Stimulated activated CD8-positive, alpha-beta memory T cell treated with anti-CD3 and anti-CD28 coated beads, Interleukin-12 subunit alpha, Interleukin-12 subunit beta, amount 100 ng/mL, for 24 hours (primary cell): ENCODE measurements around the gene ODC1.

Source experiments
- DNase-seq: peaks from one replicate; pipeline ENCODE4 v3.0.0-alpha.2; 2020; ENCODE audit errors: extremely low read depth

The ODC1 gene

DNA sequence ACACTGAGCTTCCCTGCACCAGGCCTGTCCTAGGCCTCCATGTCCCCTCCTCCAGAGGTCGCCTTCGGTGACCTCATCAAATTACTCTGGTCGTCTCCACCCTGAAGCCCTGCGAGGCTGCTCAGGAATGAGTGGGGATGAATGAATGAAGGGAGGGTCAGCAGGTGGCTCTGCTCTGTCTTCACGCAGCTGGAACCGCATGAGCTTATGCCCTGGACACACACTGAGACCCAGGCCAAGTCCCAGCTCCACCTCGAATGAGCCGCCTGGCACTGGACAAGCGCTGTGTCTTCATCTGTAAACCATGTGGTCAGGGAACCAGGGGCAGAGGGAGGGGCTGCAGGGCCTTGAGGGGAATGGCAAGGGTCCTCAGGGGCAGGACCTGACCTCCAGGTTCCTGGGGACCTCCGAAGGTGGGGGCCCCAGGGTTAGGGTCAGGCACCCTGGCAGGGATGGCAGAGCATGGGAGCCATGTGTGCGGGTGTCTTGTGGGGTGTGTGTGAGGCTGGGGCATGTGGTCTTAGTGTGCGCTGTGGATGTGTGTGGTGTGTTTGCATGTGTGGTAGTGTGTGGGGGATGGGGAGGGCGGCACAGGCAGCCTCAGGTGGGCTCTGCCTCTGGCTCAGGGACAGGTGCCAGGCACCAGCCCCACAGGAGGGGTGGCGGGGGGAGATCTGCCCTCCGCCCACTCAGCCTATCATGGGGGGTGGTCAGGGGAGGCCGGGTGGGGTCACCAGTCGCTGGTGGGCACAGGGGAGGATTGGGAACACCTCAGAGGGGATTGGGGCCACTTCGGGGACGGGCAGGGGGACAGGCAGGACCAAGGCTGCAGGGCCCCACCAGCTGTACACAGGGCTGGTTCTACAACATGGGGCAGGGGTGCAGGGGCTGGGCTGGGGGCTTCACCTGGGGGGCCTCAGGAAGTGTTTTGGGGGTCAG is 13.9 kb downstream of the ODC1 start:
- DNase-seq: no peak

DNA sequence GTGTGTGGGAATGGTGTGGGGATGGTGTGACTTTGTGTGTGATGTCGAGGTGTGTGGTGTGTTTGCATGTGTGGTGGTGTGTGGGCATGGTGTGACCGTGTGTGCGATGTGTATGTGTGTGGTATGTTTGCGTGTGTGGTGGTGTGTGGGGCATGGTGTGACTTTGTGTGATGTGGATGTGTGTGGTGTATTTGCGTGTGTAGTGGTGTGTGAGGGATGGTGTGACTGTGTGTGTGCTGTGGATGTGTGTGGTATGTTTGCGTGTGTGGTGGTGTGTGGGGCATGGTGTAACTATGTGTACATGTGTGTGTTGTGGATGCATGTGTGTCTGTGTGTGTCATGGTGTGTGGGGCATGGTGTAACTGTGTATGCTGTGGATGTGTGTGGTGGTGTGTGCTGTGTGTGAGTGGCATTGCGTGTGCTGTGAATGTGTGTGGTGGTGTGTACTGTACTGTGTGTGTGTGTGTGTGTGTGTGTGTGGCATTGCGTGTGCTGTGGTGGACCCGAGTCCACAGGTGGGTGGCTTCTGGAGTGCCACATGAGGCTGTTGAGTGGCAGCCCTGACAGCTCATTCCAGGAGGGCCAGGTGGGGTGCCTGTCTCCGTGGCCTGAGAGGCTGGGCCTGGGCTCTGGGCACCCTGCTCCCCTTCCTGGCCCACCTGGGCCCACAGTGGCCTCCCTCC is 14.7 kb downstream of the ODC1 start:
- no peak for DNase-seq

DNA sequence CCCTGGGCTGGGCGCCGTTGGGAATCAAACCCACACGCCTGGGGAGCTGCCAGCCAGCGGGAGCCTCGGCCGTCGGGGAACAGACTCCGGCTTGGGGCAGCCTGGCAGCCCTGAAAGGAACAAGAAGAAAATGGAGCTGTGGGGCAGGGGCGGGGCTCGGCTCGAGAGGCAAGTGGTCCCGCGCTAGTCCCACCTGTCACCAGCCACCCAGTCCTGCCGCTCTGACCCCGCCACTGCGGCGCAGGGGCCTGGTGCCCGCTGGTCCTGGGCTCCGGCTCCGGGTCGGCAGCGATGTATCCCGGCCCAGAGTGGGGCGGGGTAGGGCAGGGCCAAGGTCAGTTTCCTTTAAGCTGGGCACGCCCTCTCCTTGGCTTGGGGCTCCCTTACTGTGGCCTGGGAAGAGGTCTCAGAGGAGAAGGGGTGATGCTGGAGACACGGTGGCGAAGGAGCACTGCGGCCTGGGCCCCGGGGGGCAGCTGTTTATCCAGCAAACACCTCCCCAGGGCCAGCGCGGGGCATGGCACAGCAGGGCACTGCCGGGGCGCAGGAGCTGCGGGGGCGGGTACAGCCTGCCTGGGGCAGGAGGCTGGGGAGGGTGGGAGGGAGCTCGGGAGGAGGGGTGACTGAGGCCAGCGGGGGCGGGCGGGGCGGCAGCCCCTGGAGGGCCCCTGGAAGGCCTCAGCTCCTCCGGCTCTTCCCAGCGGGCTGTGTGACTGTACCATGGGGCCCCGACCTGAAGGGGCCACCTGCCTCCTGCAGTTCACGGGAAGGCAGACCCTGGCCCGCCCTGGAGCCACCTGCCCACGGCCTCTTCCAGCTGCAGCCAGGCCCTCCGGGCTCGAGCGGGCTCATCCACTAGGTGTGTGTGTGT is 15.6 kb downstream of the ODC1 start:
- no peak for DNase-seq

DNA sequence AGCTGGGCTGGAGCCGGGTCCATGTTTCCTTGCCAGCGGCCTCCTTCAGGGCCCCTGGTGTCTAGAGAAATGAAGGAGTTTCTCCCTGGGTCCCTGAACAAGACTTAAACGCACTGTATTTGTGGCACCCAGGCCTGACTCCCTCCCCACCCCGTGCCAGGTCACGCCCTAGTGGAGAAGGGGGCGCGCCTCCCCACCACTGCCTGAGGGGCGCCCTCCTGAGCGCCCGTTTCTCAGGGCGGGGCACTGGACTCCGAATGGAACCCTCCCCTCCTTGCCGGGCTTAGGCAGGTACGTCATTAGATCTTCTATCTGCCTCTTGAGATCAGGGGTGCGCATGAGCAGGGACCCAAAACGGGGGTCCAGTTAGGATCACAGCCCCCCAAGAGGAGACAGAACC is 16.3 kb downstream of the ODC1 start:
- DNase-seq: no peak

DNA sequence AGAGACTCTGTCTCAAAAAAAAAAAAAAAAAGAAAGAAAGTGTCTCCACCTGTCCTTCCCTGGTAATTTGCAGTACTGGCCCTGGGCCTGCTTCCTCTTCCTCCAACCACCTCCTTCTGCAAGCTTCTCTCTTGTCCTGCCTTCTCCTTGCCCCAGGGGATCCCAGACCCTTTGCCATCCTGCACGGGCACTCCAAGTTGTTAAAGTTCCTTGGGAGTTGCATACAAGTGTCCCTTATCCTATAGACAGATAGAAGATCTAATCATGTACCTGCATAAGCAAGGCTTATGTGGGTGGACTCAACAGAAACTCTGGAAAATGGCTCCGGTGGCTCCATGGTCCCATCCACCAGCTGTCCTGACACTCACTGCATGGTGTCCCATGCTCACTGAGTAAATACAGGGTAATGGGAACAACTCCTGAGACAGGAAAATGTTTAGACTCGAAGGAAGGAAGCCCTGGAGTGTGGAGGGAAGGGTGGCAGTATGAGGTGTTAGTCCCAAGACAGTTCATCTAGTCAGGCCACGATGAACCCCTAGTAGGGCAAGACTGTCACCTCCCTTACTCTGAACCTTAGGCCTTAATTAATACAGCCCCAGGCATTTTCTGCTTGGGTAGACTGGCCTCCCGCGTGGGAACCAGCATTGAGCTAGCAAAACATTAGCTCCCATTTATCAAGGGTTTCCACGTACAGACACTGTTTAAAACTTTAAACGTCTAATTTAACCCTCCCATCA is 17.1 kb downstream of the ODC1 start:
- no peak for DNase-seq

DNA sequence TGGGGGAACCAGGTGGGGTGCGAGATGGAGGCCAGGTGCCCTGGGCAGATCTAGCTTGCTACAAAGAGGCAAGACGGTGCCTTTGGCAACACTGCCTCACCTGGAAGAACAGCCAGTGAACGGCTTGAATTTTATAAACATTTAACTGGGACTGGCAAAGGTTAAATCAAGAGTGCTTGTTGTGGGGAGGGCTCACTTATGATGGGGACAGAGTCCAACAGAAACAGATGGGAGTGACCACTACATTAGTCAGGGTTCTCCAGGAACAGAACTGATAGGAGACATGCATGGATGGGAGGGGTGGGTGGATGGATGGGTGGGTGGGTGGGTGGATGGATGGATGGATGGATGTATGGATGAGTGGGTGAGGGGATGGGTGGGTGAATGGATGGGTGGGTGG is 19.2 kb downstream of the ODC1 start:
- DNase-seq: no peak

DNA sequence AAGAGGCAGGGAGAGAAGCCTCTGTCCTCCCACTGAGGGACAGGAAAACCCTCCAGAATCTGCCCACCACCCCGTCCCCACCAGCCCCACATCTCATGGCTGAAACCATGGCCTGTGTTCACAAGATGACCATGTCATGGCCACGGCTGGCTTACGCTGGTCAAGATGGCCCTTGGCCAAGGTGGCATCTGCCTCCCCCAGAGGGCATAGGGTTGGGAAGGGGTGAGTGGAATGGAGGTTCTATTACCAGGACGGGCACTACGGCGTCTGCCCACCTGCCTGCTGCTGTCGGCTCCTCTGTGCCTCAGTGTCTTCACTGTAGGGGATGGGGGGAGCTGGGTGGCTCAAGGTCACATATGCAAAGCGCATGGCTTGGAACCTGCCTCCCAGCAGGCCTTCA is 19.8 kb downstream of the ODC1 start:
- DNase-seq: no peak

DNA sequence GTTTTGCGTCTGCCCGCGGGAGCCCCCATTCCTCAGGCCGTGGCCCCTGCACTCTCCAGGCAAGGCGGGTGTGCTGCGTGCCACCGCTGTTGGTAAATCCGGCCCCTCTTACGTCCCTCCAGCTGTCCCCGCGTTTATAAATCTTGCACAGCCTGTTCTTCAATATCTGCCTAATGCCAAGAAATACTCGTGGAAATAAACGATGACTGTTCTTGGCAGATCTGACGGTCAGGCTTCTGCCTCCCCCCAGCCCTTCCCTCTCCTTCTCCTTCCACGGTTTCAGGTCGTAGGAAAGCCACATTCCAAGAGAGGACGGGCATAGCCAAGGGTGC is 20.5 kb downstream of the ODC1 start:
- no peak for DNase-seq

DNA sequence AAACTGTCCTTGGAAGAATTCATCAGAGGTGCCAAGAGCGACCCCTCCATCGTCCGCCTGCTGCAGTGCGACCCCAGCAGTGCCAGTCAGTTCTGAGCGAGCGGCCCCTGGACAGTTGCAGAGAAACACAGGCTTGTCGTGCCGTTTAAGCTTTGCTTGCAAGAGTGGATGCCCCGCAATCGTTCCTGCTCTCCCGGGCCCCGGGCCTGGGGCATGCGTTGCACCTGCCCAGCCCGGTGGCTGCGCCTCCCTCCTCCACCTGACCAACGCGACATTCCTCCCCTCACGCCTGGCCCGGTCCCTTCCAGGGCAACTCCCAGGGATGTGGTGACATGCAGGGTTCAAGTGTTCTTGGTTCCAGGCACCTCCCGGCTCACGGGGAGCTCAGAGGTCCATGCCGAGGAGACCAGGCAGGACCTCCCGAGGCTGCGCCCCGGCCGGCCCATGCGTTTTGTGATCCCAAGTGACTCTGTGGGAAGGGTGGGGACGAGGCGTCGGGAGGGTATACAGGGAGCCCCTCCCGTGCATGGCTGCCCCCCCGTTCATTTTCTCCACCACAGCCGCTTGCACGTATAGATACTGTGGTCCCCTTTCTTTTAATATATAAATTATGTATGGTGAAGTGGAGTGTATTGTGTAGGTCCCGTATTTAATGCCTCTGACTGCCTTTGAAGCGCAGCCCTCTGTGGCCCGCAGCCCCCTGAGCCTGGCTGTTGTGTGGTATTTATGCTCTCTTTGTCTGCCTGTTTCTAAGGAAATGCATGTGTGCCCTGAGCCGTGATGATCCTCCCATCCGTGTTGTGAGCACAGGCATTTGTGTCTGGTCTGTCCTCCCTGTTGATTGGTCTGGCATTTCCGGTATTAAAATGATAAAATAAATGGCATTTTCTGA is 21.2 kb downstream of the ODC1 start:
- no peak for DNase-seq

DNA sequence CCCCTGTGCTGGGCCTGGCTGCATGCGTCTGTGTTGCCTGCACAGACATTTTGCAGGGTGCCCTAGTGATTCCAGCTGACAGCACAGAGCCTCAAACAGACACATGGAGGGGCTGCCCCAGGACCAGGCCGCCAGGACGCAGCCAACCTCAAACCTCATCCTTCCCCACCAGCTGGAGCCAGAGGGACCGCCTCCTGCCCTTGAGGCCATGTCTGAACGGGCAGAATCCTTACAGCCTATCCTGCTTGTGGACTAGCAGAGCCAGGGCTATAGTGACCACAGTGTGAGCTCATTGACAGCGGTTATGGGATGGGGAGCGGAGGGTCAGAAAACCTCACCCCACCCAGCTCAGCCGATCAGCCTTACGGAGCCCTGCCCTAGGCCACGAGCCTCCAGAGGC is 22.4 kb downstream of the ODC1 start:
- no peak for DNase-seq

DNA sequence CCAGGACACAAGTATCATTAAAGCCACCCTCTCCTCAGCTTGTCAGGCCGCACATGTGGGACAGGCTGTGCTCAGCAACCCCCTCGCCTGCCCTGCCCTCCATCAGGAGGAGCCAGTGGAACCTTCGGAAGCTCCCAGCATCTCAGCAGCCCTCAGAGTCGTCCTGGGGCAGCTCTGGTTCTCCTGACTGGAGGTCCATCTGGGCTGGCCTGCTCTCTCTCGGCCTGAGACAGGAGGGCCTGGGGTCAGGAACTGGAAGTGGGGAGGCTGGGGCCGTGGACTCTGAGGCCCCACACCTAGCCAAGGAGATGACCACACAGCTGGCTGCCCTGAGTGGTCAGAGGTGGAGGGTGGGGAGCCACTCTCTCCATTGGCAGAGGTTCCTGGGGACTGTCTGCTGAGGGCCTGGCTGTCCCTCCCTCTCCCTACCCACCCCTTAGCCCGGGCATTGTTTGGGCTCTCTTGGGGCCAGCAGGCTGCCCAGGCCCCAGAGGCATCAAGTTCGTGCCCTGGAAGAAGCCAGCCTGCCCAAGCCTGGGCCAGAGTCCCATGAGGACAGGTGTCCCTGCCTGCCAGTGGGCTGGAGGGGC is 23.1 kb downstream of the ODC1 start:
- DNase-seq: no peak

DNA sequence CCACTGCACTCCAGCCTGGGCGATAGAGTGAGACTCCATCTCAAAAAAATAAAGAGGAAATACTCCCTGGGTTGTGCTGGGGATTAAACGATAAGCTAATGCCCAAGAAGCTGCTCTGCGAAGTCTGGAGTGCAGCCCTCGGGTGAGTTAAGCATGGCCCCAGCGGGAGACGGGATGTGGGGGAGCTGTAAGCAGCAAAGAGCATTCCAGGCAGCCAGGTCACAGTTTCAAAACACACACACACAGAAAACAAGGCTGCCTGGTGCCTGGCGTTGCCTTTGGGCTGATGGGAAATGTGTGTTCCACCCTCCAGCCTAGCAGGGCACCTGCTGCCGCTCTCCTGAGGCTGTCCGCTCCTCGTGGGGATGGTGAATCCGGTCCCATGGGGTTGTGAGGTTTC is 24.1 kb downstream of the ODC1 start:
- DNase-seq: no peak

DNA sequence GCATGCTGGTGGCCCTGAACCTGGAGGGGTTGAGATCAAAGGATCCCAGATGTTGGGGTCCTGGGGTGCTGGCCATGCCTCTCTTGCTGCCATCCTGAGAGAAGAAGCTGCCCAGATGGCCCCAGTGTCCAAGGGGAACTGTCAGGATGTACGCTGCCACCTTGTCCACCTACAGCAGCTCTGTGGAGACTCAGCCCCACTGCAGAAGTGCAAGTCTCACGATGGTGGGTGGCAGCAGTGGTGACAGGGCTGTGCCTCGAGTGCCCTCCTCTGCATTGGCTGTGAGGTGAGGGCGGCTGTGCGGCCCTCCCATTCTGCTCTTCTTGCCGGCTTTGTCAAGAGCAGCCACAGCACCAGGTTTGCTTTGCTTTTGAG is 24.7 kb downstream of the ODC1 start:
- DNase-seq: no peak

DNA sequence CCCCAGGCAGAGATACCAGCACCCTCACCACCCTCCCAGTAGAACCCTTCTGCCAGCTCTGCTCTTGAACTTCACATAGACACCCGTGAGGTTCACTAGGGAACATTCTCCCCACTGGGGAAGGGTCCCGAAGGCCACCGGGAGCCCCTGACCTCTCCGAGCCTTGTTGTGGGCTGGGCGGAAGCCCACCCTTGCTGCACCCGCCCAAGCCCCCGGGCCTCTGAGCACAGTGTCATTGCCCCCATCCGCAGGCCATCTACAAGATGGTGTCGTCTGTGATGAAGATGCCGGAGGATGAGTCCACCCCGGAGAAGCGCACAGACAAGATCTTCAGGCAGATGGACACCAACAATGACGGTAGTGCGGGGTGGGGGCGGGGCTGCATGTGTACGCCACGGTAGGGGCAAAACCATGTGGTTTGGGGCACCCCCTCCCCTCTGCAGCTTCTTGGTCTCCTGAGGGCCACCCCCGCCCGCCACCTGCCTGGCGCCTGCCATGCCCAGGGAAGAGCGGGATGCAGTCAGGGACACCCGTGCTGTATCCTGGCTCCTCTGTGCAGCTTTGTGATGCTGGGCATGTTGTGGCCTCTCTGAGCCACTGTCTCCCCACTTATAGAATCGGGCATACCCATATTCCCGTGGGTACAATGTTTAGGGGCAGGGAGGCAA is 25.3 kb downstream of the ODC1 start:
- DNase-seq: no peak

DNA sequence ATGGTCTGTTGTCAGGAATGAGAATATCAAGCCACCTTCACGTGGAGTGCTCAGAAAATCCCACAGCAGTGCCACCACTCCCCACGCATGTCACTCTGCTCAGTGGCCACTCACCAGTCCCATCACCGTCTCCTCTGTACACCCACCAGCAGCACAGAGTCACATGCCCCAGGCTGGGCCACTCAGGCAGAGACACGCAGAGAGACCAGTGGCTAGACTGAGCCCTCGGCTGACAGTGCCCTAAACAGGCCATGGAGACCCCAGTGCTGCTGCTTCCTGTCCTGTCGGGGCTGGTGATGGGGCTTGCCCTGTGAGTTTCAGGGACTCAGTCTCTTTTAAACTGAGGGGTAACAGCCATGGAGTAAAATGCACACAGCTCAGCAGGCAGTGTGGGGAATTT is 25.9 kb downstream of the ODC1 start:
- DNase-seq: no peak

DNA sequence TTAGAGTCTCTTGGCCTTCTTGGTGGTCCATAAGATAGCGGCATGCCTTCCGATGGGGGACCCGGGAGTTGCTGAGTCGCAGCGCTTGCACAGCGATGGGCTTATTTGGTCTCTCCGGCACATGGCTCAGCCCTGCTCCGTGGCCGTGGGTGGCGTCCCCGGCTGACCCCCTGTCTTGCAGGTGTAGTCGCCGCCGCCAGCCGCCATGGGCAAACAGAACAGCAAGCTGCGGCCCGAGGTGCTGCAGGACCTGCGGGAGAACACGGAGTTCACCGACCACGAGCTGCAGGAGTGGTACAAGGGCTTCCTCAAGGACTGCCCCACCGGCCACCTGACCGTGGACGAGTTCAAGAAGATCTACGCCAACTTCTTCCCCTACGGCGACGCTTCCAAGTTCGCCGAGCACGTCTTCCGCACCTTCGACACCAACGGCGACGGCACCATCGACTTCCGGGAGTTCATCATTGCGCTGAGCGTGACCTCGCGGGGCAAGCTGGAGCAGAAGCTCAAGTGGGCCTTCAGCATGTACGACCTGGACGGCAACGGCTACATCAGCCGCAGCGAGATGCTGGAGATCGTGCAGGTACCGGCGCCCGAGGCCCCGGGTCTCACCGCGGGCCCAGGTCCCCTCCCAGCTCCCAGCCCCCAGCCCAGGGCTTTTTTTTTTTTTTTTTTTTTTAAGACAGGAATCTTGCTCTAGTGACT is 28.4 kb downstream of the ODC1 start:
- DNase-seq: no peak

DNA sequence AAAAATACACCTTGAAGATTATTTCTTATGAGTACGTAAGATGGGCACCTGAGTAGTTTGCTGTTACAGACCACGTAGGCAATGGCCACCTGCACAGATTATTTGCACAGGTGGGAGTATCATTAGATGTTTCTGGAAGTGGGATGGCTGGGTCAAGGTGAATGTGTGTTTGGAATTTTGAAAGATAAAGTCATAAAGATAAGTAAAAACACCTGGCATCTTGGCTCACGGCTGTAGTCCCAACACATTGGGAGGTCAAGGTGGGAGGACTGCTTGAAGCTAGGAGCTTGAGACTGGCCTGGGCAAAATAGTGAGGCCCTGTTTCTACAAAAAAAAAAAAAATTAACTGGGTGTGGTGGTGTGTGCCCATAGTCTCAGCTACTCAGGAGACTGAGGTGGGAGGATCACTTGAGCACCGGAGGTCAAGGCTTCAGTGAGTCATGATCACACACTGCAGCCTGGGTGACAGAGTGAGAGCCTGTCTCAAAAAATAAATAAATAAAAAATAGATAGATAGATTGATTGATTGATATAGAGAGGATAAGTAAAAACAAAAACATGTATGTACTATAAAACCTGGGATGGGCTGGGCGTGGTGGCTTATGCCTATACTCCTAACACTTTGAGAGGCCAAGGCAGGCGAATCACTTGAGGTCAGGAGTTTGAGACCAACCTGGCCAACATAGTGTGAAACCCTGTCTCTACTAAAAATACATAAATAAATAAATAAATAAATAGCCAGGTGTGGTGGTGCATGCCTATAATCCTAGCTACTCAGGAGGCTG is 30.4 kb downstream of the ODC1 start:
- DNase-seq: no peak

DNA sequence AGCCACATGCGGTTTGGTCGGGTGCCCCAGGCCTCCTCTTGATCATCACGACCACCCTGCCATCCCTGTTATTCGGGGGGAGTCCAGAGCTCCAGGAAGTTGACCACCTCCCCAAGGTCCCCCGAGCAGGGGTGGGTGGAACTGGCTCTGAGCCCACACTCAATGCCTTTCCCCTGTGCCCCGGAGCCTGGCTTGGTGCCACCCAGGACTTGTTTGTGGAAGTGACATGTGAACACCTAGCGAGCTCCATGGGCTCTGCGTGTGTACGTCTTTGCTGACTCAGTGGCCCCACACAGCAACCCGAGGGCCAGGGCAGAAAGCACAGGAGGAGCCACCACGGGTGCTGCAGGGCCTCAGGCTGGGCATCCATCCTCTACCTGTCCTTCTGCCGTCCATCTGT is 32.5 kb downstream of the ODC1 start:
- no peak for DNase-seq
